GM12872 (cell line): ENCODE results near the gene LIPE.

Experiments used
- CTCF ChIP-seq: IDR thresholded peaks from 3 replicates; pipeline ENCODE4 v1.5.1; 2011; ENCODE audit warnings: low read depth, mild to moderate bottlenecking, low read length, moderate library complexity; ENCODE audit not compliant: insufficient read depth

The LIPE gene

GRCh38 chr19:42427313-42427712, at the start of gene LIPE:
LIPE (minus strand) TSS chr19:42427388; CDS start chr19:42427149, 239 bp downstream.
- TF ChIP-seq CTCF: no peak

- TF ChIP-seq CTCF: no peak
Measured at GRCh38 chr19:42475366-42475765, 48.2 kb upstream of the LIPE start.

GRCh38 chr19:42474743-42475142, 47.6 kb upstream of the LIPE start:
- no peak for TF ChIP-seq CTCF

GRCh38 chr19:42473686-42474085, 46.5 kb upstream of the LIPE start:
- no peak for TF ChIP-seq CTCF

GRCh38 chr19:42472402-42473147, 45.4 kb upstream of the LIPE start:
- no peak for TF ChIP-seq CTCF

- TF ChIP-seq CTCF: no peak
Measured at GRCh38 chr19:42471554-42472249, 44.5 kb upstream of the LIPE start.

GRCh38 chr19:42469311-42470235, 42.4 kb upstream of the LIPE start:
- no peak for TF ChIP-seq CTCF
